ENCODE data around the gene TAL2. TPM values are rescaled to one million over a fixed set of nuclear protein-coding genes. Genes with fewer than 3 reads are reported as not detected.
A peak's percentile ranks its signal among the peaks of the same experiment; 100 is the strongest.

TAL2 gene
- polyA plus RNA-seq, 1 experiment: 0.13 TPM

DNA sequence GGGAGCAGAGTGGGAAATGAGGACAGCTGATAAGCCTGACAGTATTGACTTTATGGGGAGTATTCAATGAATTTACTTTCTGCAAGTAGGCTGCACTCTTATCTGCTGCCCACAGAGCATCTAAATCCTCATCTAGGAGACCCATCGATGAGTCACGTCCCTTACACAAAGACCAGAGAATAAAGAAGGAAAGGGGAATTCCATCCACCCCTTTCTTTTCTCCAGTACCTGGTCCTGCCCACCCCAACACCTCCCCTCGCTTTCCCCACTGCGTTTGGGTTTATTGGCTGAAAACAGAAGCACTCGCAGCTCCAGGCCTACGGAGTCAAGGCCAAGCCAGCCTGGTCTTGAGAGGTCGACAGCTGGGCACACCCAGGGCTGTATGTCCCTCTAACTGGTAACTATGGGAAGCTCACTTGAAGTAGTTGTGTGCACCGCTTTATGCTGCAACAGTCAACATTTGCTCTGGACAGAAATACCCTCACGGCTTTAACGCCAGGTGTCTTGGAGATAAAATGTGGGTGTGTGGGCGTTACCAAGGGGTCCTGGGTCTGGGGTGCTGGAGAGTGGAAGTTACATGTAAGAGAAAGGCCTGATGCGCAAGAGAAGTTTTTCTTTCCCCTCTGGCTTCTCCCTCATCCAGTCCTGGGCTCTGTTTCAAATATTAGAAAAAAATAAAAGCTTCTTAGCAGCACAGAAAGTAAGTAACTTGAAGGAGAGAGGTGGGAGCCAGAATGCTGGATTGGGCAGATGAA is 14.5 kb upstream of the TAL2 start:
- POLR2A ChIA-PET: no interaction called here
- Histone ChIP-seq H3K4me3 (ENCODE audit: low read depth, low read length) (no peak overlapping the region), H3K27me3 (ENCODE audit: control insufficient read depth, insufficient read depth, low read length) (no peaks in the 10 kb centered on the region), H3K36me3 (ENCODE audit: control insufficient read depth, insufficient read depth, low read length) (no peaks in the 10 kb centered on the region)
- CTCF ChIA-PET: interaction anchor here (0.7 to 1.4 kb wide), 4 partner anchors 8 to 70 kb away, joined by 4 to 5 read pairs (median 4); no protein-coding TSS in a partner anchor
- TF ChIP-seq, protein P1, sequence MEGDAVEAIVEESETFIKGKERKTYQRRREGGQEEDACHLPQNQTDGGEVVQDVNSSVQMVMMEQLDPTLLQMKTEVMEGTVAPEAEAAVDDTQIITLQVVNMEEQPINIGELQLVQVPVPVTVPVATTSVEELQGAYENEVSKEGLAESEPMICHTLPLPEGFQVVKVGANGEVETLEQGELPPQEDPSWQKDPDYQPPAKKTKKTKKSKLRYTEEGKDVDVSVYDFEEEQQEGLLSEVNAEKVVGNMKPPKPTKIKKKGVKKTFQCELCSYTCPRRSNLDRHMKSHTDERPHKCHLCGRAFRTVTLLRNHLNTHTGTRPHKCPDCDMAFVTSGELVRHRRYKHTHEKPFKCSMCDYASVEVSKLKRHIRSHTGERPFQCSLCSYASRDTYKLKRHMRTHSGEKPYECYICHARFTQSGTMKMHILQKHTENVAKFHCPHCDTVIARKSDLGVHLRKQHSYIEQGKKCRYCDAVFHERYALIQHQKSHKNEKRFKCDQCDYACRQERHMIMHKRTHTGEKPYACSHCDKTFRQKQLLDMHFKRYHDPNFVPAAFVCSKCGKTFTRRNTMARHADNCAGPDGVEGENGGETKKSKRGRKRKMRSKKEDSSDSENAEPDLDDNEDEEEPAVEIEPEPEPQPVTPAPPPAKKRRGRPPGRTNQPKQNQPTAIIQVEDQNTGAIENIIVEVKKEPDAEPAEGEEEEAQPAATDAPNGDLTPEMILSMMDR (IDR thresholded peaks at IDR 0.05; ENCODE audit: insufficient read depth, low read depth, low read length): no peak
- no peak for DNase-seq (ENCODE audit: low read depth)

DNA sequence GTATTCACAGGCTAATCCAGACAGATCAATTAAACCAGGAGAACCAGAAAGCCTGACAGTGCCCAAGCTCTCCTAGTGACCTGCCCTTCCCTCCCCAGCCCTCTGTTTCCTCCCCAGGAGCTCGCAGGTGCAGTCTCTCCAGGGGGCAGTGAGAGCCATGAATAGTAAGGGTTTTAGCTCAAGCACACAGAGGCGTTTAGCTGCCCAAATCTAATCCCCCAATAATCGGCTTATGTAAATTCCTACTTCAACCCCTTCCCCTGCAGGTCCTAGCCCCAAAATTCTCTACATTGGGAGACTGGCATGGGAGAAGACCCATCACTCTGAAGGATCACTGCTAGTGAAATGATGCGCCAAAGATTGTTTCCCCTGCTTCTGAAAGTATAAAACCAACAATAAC is 10.5 kb upstream of the TAL2 start:
- CTCF ChIA-PET: no interaction called here
- POLR2A ChIA-PET: no interaction called here
- no peak for DNase-seq (ENCODE audit: low read depth)
- Histone ChIP-seq H3K27me3 (ENCODE audit: control insufficient read depth, insufficient read depth, low read length) (peaks cover 3% of the 10 kb centered on the region; the same call in 1 of the 2 replicates), H3K36me3 (ENCODE audit: control insufficient read depth, insufficient read depth, low read length) (no peaks in the 10 kb centered on the region), H3K4me3 (ENCODE audit: low read depth, low read length) (no peak overlapping the region)
- TF ChIP-seq, protein P1 (IDR thresholded peaks at IDR 0.05; ENCODE audit: insufficient read depth, low read depth, low read length): no peak

DNA sequence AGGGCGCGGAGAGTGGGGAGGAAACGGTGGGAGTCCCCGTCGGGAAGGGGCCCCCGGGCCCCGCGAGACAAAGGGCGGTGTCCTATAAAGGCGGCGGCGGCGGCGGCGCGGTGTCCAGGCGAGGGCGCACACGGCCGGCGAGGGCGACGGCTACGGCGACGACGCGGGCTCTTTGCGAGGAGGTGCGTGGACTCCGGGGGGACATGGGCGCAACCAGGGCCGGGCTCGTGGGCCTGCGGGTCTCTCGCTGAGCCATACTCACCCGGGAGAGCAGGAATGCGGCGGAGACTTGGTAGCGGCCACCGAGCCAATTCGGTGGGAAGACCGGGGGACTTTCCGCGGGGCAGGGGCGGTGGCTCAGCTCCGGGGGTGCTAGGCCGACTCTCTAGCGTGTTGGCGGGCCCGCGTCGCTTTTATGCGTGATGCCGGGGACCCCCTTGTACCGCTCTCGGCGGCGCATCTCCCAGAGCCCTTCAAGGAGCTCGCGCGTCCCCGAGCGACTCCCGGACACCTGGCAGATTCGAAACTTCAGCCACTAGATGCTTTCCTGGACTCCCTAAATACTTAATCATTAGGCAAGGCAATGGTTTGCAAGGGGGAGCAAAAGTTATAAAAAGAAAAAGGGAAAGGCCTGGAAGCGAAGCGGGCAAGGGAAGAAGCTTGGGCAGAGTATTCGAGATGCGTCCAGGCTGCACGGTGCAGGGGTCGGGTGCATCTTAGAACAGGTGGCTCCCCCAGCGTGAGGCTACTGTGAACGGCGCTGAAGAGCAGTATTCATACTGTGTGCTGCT is 5.9 kb upstream of the TAL2 start:
- peaks cover 6% of the 10 kb centered on the region; the same call in 1 of the 2 replicates for H3K27me3 ChIP-seq (ENCODE audit: control insufficient read depth, insufficient read depth, low read length)
- H3K36me3 ChIP-seq (ENCODE audit: control insufficient read depth, insufficient read depth, low read length): no peaks in the 10 kb centered on the region
- CTCF ChIA-PET: no interaction called here
- H3K4me3 ChIP-seq (ENCODE audit: low read depth, low read length): peak overlapping the region; percentile 42
- POLR2A ChIA-PET: no interaction called here
- no peak for DNase-seq (ENCODE audit: low read depth)
- TF ChIP-seq, protein P1 (IDR thresholded peaks at IDR 0.05; ENCODE audit: insufficient read depth, low read depth, low read length): peak; percentile 13; the same call in 1 of the 2 replicates

DNA sequence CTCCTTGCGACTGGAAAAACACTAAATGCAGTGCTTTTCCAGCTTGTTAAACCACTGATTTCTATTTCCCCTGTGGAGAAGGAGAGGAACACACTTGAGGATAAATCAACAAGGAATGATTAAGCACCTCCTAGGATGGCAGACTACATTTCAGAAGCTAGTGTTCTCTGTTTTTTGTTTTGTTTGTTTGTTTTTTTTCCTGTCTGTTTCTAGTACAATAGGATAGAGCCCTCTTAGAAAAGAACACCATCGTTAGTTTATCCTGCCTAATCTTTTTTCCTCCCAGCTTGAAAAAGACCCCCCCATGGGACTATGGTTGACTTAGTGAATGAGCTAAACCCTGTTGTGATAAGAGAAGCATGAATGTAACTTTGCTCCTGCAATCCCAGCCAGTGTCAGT is 3.9 kb upstream of the TAL2 start:
- POLR2A ChIA-PET: no interaction called here

DNA sequence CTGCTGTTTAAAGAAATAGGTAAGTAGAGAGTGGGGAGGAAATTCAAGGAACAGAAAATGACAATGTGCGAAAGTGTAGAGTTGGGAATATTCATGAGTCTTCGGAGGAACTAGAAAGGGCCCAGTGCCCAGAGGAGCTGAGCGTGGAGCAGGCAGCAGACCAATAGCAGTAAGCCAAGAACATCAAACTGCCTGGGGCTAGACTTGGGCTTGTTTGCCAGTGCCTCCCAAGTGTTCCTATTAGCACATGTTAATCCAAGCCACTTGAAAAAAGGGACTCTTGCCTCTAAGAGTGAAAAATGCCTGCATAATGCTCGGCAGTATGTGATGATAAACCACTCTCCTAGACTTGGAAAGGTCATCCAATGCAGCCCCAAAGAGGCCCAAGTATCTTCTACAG is 1.2 kb upstream of the TAL2 start:
- TF ChIP-seq, protein P1 (IDR thresholded peaks at IDR 0.05; ENCODE audit: insufficient read depth, low read depth, low read length): no peak
- Histone ChIP-seq H3K27me3 (ENCODE audit: control insufficient read depth, insufficient read depth, low read length) (peaks cover 6% of the 10 kb centered on the region; the same call in 1 of the 2 replicates), H3K4me3 (ENCODE audit: low read depth, low read length) (no peak overlapping the region), H3K36me3 (ENCODE audit: control insufficient read depth, insufficient read depth, low read length) (no peaks in the 10 kb centered on the region)
- POLR2A ChIA-PET: no interaction called here
- CTCF ChIA-PET: no interaction called here
- DNase-seq (ENCODE audit: low read depth): no peak

More for the DNA sequence above, 3.9 kb upstream of the TAL2 start:
- CTCF ChIA-PET: no interaction called here
- TF ChIP-seq, protein P1 (IDR thresholded peaks at IDR 0.05; ENCODE audit: insufficient read depth, low read depth, low read length): no peak
- H3K27me3 ChIP-seq (ENCODE audit: control insufficient read depth, insufficient read depth, low read length): peaks cover 6% of the 10 kb centered on the region; the same call in 1 of the 2 replicates
- no peaks in the 10 kb centered on the region for H3K36me3 ChIP-seq (ENCODE audit: control insufficient read depth, insufficient read depth, low read length)
- no peak overlapping the region for H3K4me3 ChIP-seq (ENCODE audit: low read depth, low read length)
- DNase-seq (ENCODE audit: low read depth): no peak

All from BJ (cell line).